Esophagus muscularis mucosa (tissue), 4 donors: ENCODE data around the gene CALML5.

Experiments used
- CTCF ChIP-seq, 3 experiments: fragments of 200-600 bp in 2 of 3; fragments of 450-650 bp in 1 of 3; sonication (generic) in 2 of 3; IDR thresholded peaks; one replicate each; pipeline ENCODE4 v1.5.1; 2017 to 2019; ENCODE audit warnings: antibody characterized with exemption in 3 of 3, mild to moderate bottlenecking in 2 of 3, moderate library complexity in 1 of 3
- EP300 ChIP-seq: sonication (generic); formaldehyde crosslinking; IDR thresholded peaks from one replicate; pipeline ENCODE4 v1.6.1; 2017; ENCODE audit warnings: antibody characterized with exemption
- POLR2A ChIP-seq: fragments of 450-650 bp; IDR thresholded peaks from one replicate; pipeline ENCODE4 v1.6.1; 2017; ENCODE audit warnings: antibody characterized with exemption, moderate library complexity, mild to moderate bottlenecking, low read depth
- POLR2AphosphoS5 ChIP-seq, 2 donors: sonication (generic); formaldehyde crosslinking; IDR thresholded peaks; one replicate each; pipeline ENCODE4 v1.6.1; 2017; ENCODE audit warnings: antibody characterized with exemption in 2 of 2

DNA sequence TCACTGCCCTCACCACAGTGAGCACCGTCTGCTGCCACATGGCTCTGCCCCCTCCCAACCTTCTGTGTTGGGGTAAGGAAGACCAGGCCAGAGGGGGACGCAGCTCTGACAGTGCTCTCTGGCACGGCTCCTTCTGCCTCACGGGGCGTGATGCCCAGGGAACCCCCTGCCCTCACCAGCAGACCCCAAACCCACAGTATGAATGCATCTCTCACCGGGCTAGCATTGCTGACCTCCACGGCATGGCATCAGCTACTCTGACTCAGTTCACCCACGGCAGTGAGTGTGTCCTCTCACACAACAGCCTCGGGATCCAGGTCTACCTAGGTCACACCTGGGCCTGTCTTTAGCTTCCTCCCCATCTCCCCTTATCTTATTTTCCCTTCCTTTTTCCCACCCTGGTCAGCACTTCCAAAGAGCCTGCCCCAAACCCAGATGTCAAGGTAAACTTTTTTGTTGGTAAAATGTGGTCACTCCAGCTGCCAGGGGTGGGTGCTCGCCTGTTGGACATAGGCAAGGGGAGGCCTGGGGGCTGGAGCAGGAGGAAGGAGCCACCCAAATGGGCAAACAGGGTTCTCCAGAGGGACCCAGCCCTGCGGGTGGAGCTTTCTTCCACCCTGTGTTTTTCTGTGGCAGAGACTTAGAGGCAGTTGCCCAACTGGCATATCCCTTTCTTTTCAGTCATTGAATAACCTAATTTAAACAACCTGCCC is 29.8 kb upstream of the CALML5 start:
- TF ChIP-seq POLR2AphosphoS5 (IDR thresholded peaks at IDR 0.05) (no peak), CTCF (IDR thresholded peaks at IDR 0.05) (no peak), POLR2A (no peak), EP300 (no peak)
